H1 (cell line): ENCODE measurements around the gene ADGRE2. TPM values are rescaled to one million over a fixed set of nuclear protein-coding genes. Genes with fewer than 3 reads are reported as not detected.

Experiments used
- CTCF ChIA-PET: fragments of 300-600 bp; sonication (Branson Sonifier 250); formaldehyde crosslinking; loops from one replicate; lab custom pipeline; 2021; ENCODE audit not compliant: partially characterized antibody; lab: Charles Lee
- POLR2A ChIA-PET: fragments of 300-600 bp; sonication (Branson Sonifier 250); formaldehyde crosslinking; loops from one replicate; lab custom pipeline; 2021; ENCODE audit warnings: inconsistent platforms; ENCODE audit not compliant: partially characterized antibody; lab: Charles Lee
- DNase-seq, 2 experiments: peaks; one replicate each; pipeline versions ENCODE4 v3.0.0 to v3.0.0-alpha.2; 2010 to 2022; ENCODE audit warnings: low spot score in 2 of 2, low read depth in 1 of 2, mixed read lengths in 1 of 2
- FAIRE-seq: peaks from 2 replicates; lab custom pipeline; 2011; peaks lifted over from hg19 to GRCh38; lab: Jason Lieb, UNC
- H2AFZ ChIP-seq: 2 replicates; pipeline ENCODE4 v1.8.1; 2012; ENCODE audit warnings: low read length, inconsistent platforms
- H2AK5ac ChIP-seq: 2 replicates; pipeline ENCODE4 v1.6.1; 2013; ENCODE audit warnings: low read depth, low read length
- H2BK120ac ChIP-seq: replicated peaks from 2 replicates; pipeline ENCODE3; 2013; ENCODE audit warnings: low read depth, low read length, inconsistent platforms
- H2BK12ac ChIP-seq: 2 replicates; pipeline ENCODE4 v1.6.1; 2013; ENCODE audit warnings: low read depth, low read length
- H2BK15ac ChIP-seq: 2 replicates; pipeline ENCODE4 v1.6.1; 2013; ENCODE audit warnings: low read length
- H2BK20ac ChIP-seq: 2 replicates; pipeline ENCODE4 v1.6.1; 2013; ENCODE audit warnings: low read length
- H2BK5ac ChIP-seq: 2 replicates; pipeline ENCODE4 v1.6.1; 2013; ENCODE audit warnings: low read depth, low read length
- H3K14ac ChIP-seq: 2 replicates; pipeline ENCODE4 v1.6.1; 2013; ENCODE audit warnings: inconsistent platforms; ENCODE audit not compliant: insufficient read length
- H3K18ac ChIP-seq: 2 replicates; pipeline ENCODE4 v1.6.1; 2013; ENCODE audit warnings: low read length; ENCODE audit errors: extremely low read depth
- H3K23ac ChIP-seq: 2 replicates; pipeline ENCODE4 v1.6.1; 2013; ENCODE audit warnings: inconsistent platforms; ENCODE audit not compliant: insufficient read length
- H3K23me2 ChIP-seq: 2 replicates; pipeline ENCODE4 v1.6.1; 2013; ENCODE audit warnings: low read depth, low read length
- H3K27ac ChIP-seq: 2 replicates; pipeline ENCODE4 v1.6.1; 2011; ENCODE audit warnings: low read depth, low read length, inconsistent platforms
- H3K27me3 ChIP-seq, 4 experiments: replicated peaks in 1 of 4; 1 replicate in 1 of 4; 2 replicates in 3 of 4; pipeline versions ENCODE4 v1.6.1 to v1.8.1; 2011 to 2013; ENCODE audit warnings: low read length in 3 of 4, mild to moderate bottlenecking in 3 of 4, inconsistent platforms in 2 of 4, mixed read lengths in 2 of 4, moderate library complexity in 1 of 4; ENCODE audit not compliant: control insufficient read depth in 3 of 4, insufficient read depth in 3 of 4; ENCODE audit errors: extremely low read depth in 1 of 4
- H3K36me3 ChIP-seq, 4 experiments: 2 replicates each; pipeline versions ENCODE4 v1.6.1 to v1.8.1; 2011 to 2013; ENCODE audit warnings: mild to moderate bottlenecking in 4 of 4, low read length in 3 of 4, moderate library complexity in 2 of 4, control low read depth in 1 of 4, inconsistent platforms in 1 of 4; ENCODE audit not compliant: insufficient read depth in 4 of 4, control insufficient read depth in 2 of 4
- H3K4ac ChIP-seq: replicated peaks from 2 replicates; pipeline ENCODE3; 2013; ENCODE audit warnings: low read length, low read depth, mixed read lengths, inconsistent platforms; ENCODE audit not compliant: insufficient read length
- H3K4me1 ChIP-seq, 4 experiments: replicated peaks in 1 of 4; 1 replicate in 1 of 4; 2 replicates in 3 of 4; pipeline versions ENCODE4 v1.6.1 to v1.8.1; 2011 to 2013; ENCODE audit warnings: low read length in 3 of 4, inconsistent platforms in 2 of 4, mixed read lengths in 1 of 4; ENCODE audit not compliant: insufficient read depth in 4 of 4, control insufficient read depth in 3 of 4
- H3K4me2 ChIP-seq, 2 experiments: 2 replicates each; pipeline versions ENCODE4 v1.6.1 to v1.8.1; 2011 to 2013; ENCODE audit warnings: low read depth in 2 of 2, low read length in 2 of 2, control low read depth in 1 of 2, inconsistent platforms in 1 of 2, mild to moderate bottlenecking in 1 of 2; ENCODE audit not compliant: insufficient read depth in 1 of 2
- H3K4me3 ChIP-seq, 4 experiments: fragments of 200-600, 300-600 bp in 1 of 4; sonication (generic), shearing (Covaris generic), sonication (Bioruptor Twin) in 1 of 4; 2 replicates each; pipeline versions ENCODE4 v1.5.1 to v1.8.1; 2011 to 2016; ENCODE audit warnings: low read length in 4 of 4, low read depth in 3 of 4, control low read depth in 2 of 4, inconsistent platforms in 2 of 4, mild to moderate bottlenecking in 2 of 4, mixed read lengths in 1 of 4, moderate library complexity in 1 of 4; ENCODE audit not compliant: insufficient read depth in 2 of 4; ENCODE audit errors: extremely low read depth in 1 of 4
- H3K56ac ChIP-seq: replicated peaks from 2 replicates; pipeline ENCODE3; 2013; ENCODE audit warnings: low read depth, mild to moderate bottlenecking, mixed read lengths, low read length, inconsistent platforms; ENCODE audit not compliant: insufficient read length
- H3K79me1 ChIP-seq: 2 replicates; pipeline ENCODE4 v1.6.1; 2013; ENCODE audit warnings: low read depth, low read length, control low read depth
- H3K79me2 ChIP-seq, 2 experiments: 2 replicates each; pipeline versions ENCODE4 v1.6.1 to v1.8.1; 2012 to 2013; ENCODE audit warnings: low read length in 2 of 2, mild to moderate bottlenecking in 2 of 2, inconsistent platforms in 1 of 2; ENCODE audit not compliant: insufficient read depth in 2 of 2, control insufficient read depth in 1 of 2
- H3K9ac ChIP-seq, 4 experiments: replicated peaks in 1 of 4; 1 replicate in 1 of 4; 2 replicates in 3 of 4; pipeline versions ENCODE4 v1.6.1 to v1.8.1; 2011 to 2013; ENCODE audit warnings: low read depth in 3 of 4, low read length in 3 of 4, control low read depth in 2 of 4, mild to moderate bottlenecking in 2 of 4, moderate library complexity in 2 of 4, inconsistent platforms in 1 of 4; ENCODE audit errors: extremely low read depth in 1 of 4
- H3K9me3 ChIP-seq, 2 experiments: 2 replicates each; pipeline versions ENCODE4 v1.6.1 to v1.8.1; 2012 to 2013; ENCODE audit warnings: mild to moderate bottlenecking in 2 of 2, moderate library complexity in 2 of 2, control low read depth in 1 of 2, inconsistent platforms in 1 of 2, low read depth in 1 of 2, low read length in 1 of 2, mixed read lengths in 1 of 2; ENCODE audit not compliant: insufficient read depth in 2 of 2
- H4K20me1 ChIP-seq, 2 experiments: replicated peaks in 1 of 2; 2 replicates each; pipeline versions ENCODE3 to v1.8.1; 2011 to 2013; ENCODE audit warnings: inconsistent platforms in 2 of 2, low read length in 2 of 2, mild to moderate bottlenecking in 1 of 2; ENCODE audit not compliant: insufficient read depth in 2 of 2, control insufficient read depth in 1 of 2
- H4K5ac ChIP-seq: 2 replicates; pipeline ENCODE4 v1.6.1; 2013; ENCODE audit warnings: low read length, low read depth, mixed read lengths, inconsistent platforms; ENCODE audit not compliant: insufficient read length
- H4K8ac ChIP-seq: 2 replicates; pipeline ENCODE4 v1.8.0; 2013; ENCODE audit warnings: mild to moderate bottlenecking, moderate library complexity, low read length, inconsistent platforms; ENCODE audit not compliant: insufficient read depth; ENCODE audit errors: extremely low read depth
- H4K91ac ChIP-seq: replicated peaks from 2 replicates; pipeline ENCODE3; 2013; ENCODE audit warnings: low read length, mixed read lengths, inconsistent platforms; ENCODE audit not compliant: insufficient read length
- GABPA ChIP-seq: IDR thresholded peaks from 2 replicates; pipeline ENCODE4 v1.6.1; 2011; ENCODE audit warnings: mild to moderate bottlenecking, low read length, moderate library complexity, borderline replicate concordance; ENCODE audit not compliant: insufficient read depth
- NRF1 ChIP-seq: IDR thresholded peaks from 2 replicates; pipeline ENCODE4 v1.6.1; 2011; ENCODE audit warnings: mild to moderate bottlenecking, low read depth, low read length, improper control_type of control experiment
- SIX5 ChIP-seq: IDR thresholded peaks from 2 replicates; pipeline ENCODE4 v1.6.1; 2011; ENCODE audit warnings: mild to moderate bottlenecking, low read depth, low read length
- ZNF274 ChIP-seq: IDR thresholded peaks from 2 replicates; pipeline ENCODE4 v1.7.0; 2012; ENCODE audit warnings: low read length, borderline replicate concordance; ENCODE audit errors: extremely low read depth
- WGBS, 2 experiments: shearing (Covaris generic) in 1 of 2; methylation state at CpG; one replicate each; pipeline versions ENCODE4 v1.1.6 to v1.1.7; 2013 to 2015; ENCODE audit warnings: low lambda C conversion rate in 2 of 2, mixed read lengths in 2 of 2, inconsistent platforms in 1 of 2, low coverage in 1 of 2, missing lambda C conversion rate in 1 of 2; ENCODE audit not compliant: insufficient replicate concordance in 2 of 2, insufficient coverage in 1 of 2, insufficient read length in 1 of 2; ENCODE audit errors: extremely low coverage in 1 of 2, missing lambda C conversion rate in 1 of 2; 5-methylcytosine and 5-hydroxymethylcytosine counted together
- polyA plus RNA-seq, 7 experiments: library from polyadenylated mRNA; depleted of rRNA in 3 of 7; stranded (reverse) in 5 of 7; unstranded in 2 of 7; fragments of >200 nt in 5 of 7; fragments of 200-250 nt in 2 of 7; gene quantifications; 1 replicate in 5 of 7; 2 replicates in 1 of 7; 4 replicates in 1 of 7; pipeline versions ENCODE4 v1.2.1 to v1.2.3, GENCODE V29; 2011 to 2013; ENCODE audit warnings: missing spikeins in 2 of 7, mixed read lengths in 2 of 7
- total RNA-seq: library from RNA; stranded (reverse); fragmentation: NEBNext Ultra II Directional; extraction: Animal tissue kit (Norgen Biotek cat#: 25700); gene quantifications from 2 replicates; pipeline ENCODE4 v1.2.1, GENCODE V29; 2021

The ADGRE2 gene
- total and polyA plus RNA-seq, 2 of the 8 experiments (the other 6 are each of a cell fraction or from before 2014, with no cell fraction given), result 2.0 to 4.5 TPM

GRCh38 chr19:14814982-14815652, 36.8 kb upstream of the ADGRE2 start:
- Histone ChIP-seq H3K23me2 (no peaks in the 10 kb centered on the region), H3K18ac (no peak overlapping the region), H3K27me3 (no peaks in the 10 kb centered on the region), H3K56ac (no peak overlapping the region), H4K5ac (no peak overlapping the region), H2BK120ac (no peak overlapping the region), H4K91ac (no peak overlapping the region), H3K4ac (no peak overlapping the region), H3K9me3 (peaks cover 40 to 44% of the 10 kb centered on the region in 2 experiments), H3K14ac (no peak overlapping the region), H3K79me2 (no peaks in the 10 kb centered on the region), H2AK5ac (no peak overlapping the region), H3K79me1 (no peaks in the 10 kb centered on the region), H2AFZ (no peak overlapping the region), H2BK5ac (no peak overlapping the region), H3K4me2 (no peak overlapping the region), H3K27ac (no peak overlapping the region), H2BK15ac (no peak overlapping the region), H3K4me1 (no peaks in the 10 kb centered on the region), H4K8ac (no peak overlapping the region), H3K36me3 (no peaks in the 10 kb centered on the region), H2BK20ac (no peak overlapping the region), H3K23ac (no peak overlapping the region), H4K20me1 (no peaks in the 10 kb centered on the region), H2BK12ac (no peak overlapping the region), H3K9ac (no peak overlapping the region), H3K4me3 (no peak overlapping the region)
- DNase-seq, result no peak
- WGBS, 2 experiments, result 63% methylated on average over 2 of the region's 2 CpGs; no CpG with 5 or more reads in 1 of the 2 experiments
- no peak for FAIRE-seq
- ChIA-PET CTCF (no interaction called here), POLR2A (no interaction called here)
- TF ChIP-seq GABPA, result no peak
- TF ChIP-seq SIX5, result no peak
- no peak for TF ChIP-seq ZNF274
- no peak for TF ChIP-seq NRF1
